HG03565 (cell line): ENCODE data around the gene HOXD12.

Experiments
- ATAC-seq: cut with Tn5 transposase; IDR thresholded peaks from one replicate; pipeline ENCODE4 v1.9.1; 2021; ENCODE audit warnings: mild to moderate bottlenecking, moderate library complexity; ENCODE audit not compliant: unreplicated experiment

The HOXD12 gene

GRCh38 chr2:176099728-176100546, at the start of gene HOXD12:
Gene HOXD12, plus strand, starts transcription at chr2:176099795. Its CDS starts 7 bp downstream, at chr2:176099802.
- no peak for ATAC-seq

- no peak for ATAC-seq
These were observed 43.2 kb upstream of the HOXD12 start for GRCh38 chr2:176056406-176056805.

GRCh38 chr2:176063958-176064357, 35.6 kb upstream of the HOXD12 start:
- peak; percentile 75 for ATAC-seq

- ATAC-seq = no peak
These were observed 32.7 kb upstream of the HOXD12 start for GRCh38 chr2:176066645-176067588.

GRCh38 chr2:176067589-176068418, 31.8 kb upstream of the HOXD12 start:
- ATAC-seq = no peak

GRCh38 chr2:176068419-176068832, 31.2 kb upstream of the HOXD12 start:
- ATAC-seq = no peak

- ATAC-seq = no peak
These were observed 28.0 kb upstream of the HOXD12 start for GRCh38 chr2:176071330-176072291.

GRCh38 chr2:176072292-176072669, 27.3 kb upstream of the HOXD12 start:
- ATAC-seq = no peak

GRCh38 chr2:176072951-176073904, 26.4 kb upstream of the HOXD12 start:
- ATAC-seq = no peak

GRCh38 chr2:176074919-176075425, 24.6 kb upstream of the HOXD12 start:
- no peak for ATAC-seq

- ATAC-seq = no peak
These were observed 24.1 kb upstream of the HOXD12 start for GRCh38 chr2:176075481-176075880.

- no peak for ATAC-seq
These were observed 23.5 kb upstream of the HOXD12 start for GRCh38 chr2:176076063-176076462.

GRCh38 chr2:176076796-176077195, 22.8 kb upstream of the HOXD12 start:
- ATAC-seq = no peak

- ATAC-seq = no peak
These were observed 20.9 kb upstream of the HOXD12 start for GRCh38 chr2:176078541-176079284.

GRCh38 chr2:176079285-176079830, 20.2 kb upstream of the HOXD12 start:
- ATAC-seq = no peak

- ATAC-seq = no peak
These were observed 19.6 kb upstream of the HOXD12 start for GRCh38 chr2:176079831-176080539.
